ENCODE results near the gene CBX4.
A peak's percentile ranks its signal among the peaks of the same experiment; 100 is the strongest.
"Not testable (repeated sequence)": the region's sequence is repeated elsewhere in the genome, so short reads cannot be mapped to it uniquely, and the experiment has no call there.

The CBX4 gene

GRCh38 chr17:79854080-79855060 lies 15.1 kb upstream of the CBX4 start:
- DNase-seq (ENCODE audit: low spot score) = no peak
- TF ChIP-seq CTCF (conservative IDR thresholded peaks at IDR 0.05; ENCODE audit: low read depth) = no peak
- no peak overlapping the region for H3K27ac ChIP-seq
- POLR2A ChIA-PET (ENCODE audit: low non-redundant PET) = no interaction called here
- CTCF ChIA-PET = interaction anchor here (0.9 to 1.1 kb wide), 2 partner anchors 61 to 154 kb away, joined by 3 to 4 read pairs; no protein-coding TSS in a partner anchor

GRCh38 chr17:79853168-79853567 lies 13.9 kb upstream of the CBX4 start:
- POLR2A ChIA-PET (ENCODE audit: low non-redundant PET); DNase-seq (ENCODE audit: low spot score): not testable (repeated sequence)
- peak overlapping the region; percentile 84 for H3K27ac ChIP-seq
- CTCF ChIA-PET = interaction anchor here (0.6 to 0.7 kb wide), 2 partner anchors 13 to 39 kb away, joined by 3 to 4 read pairs; no protein-coding TSS in a partner anchor

- TF ChIP-seq CTCF (conservative IDR thresholded peaks at IDR 0.05; ENCODE audit: low read depth) = no peak
- H3K27ac ChIP-seq = peak overlapping the region; percentile 84
- ChIA-PET POLR2A (ENCODE audit: low non-redundant PET) (no interaction called here), CTCF (interaction anchor here (0.7 kb wide), 1 partner anchor 40 kb away, joined by 3 read pairs; no protein-coding TSS in a partner anchor)
- peak; percentile 57 for DNase-seq (ENCODE audit: low spot score)
Observed at GRCh38 chr17:79852748-79853147, 13.5 kb upstream of the CBX4 start.

- peak overlapping the region; percentile 84 for H3K27ac ChIP-seq
- peak; percentile 72 for DNase-seq (ENCODE audit: low spot score)
- ChIA-PET POLR2A (ENCODE audit: low non-redundant PET) (no interaction called here), CTCF (interaction anchor here (1.7 kb wide), 1 partner anchor 41 kb away, joined by 4 read pairs; no protein-coding TSS in a partner anchor)
- TF ChIP-seq CTCF (conservative IDR thresholded peaks at IDR 0.05; ENCODE audit: low read depth) = no peak
Observed at GRCh38 chr17:79851461-79851817, 12.2 kb upstream of the CBX4 start.

GRCh38 chr17:79850571-79851460 lies 11.6 kb upstream of the CBX4 start:
- CTCF ChIA-PET = interaction anchor here (0.6 to 1.7 kb wide), 3 partner anchors 15 to 40 kb away, joined by 3 to 4 read pairs (median 4); no protein-coding TSS in a partner anchor
- POLR2A ChIA-PET (ENCODE audit: low non-redundant PET) = interaction anchor here (0.5 kb wide), 1 partner anchor 175 kb away, joined by 3 read pairs; no protein-coding TSS in a partner anchor
- DNase-seq (ENCODE audit: low spot score) = peak; percentile 95
- peak overlapping the region; percentile 84 for H3K27ac ChIP-seq
- no peak for TF ChIP-seq CTCF (conservative IDR thresholded peaks at IDR 0.05; ENCODE audit: low read depth)

GRCh38 chr17:79849953-79850352 lies 10.7 kb upstream of the CBX4 start:
- no peak for DNase-seq (ENCODE audit: low spot score)
- ChIA-PET CTCF (interaction anchor here (0.6 to 1.7 kb wide), 3 partner anchors 9 to 16 kb away, joined by 3 to 5 read pairs (median 4); no protein-coding TSS in a partner anchor), POLR2A (ENCODE audit: low non-redundant PET) (no interaction called here)
- peak overlapping the region; percentile 84 for H3K27ac ChIP-seq
- no peak for TF ChIP-seq CTCF (conservative IDR thresholded peaks at IDR 0.05; ENCODE audit: low read depth)
